Mesenchymal stem cell (in vitro differentiated cells and primary cell): ENCODE measurements around the gene TBC1D3I.
"Not testable (repeated sequence)": the region's sequence is repeated elsewhere in the genome, so short reads cannot be mapped to it uniquely, and the experiment has no call there.

Experiments
- DNase-seq: peaks from one replicate; pipeline ENCODE4 v3.0.0-alpha.2; 2013
- H2AFZ ChIP-seq: one replicate; pipeline ENCODE4 v1.6.1; 2013; ENCODE audit warnings: low read depth, mild to moderate bottlenecking, control low read depth, inconsistent platforms, low read length, moderate library complexity
- H2AK5ac ChIP-seq: 2 replicates; pipeline ENCODE4 v1.6.1; 2013; ENCODE audit warnings: low read length, moderate library complexity, mild to moderate bottlenecking, inconsistent platforms; ENCODE audit not compliant: severe bottlenecking
- H2BK120ac ChIP-seq: one replicate; pipeline ENCODE4 v1.6.1; 2013; ENCODE audit warnings: low read depth, mild to moderate bottlenecking, inconsistent platforms, low read length, moderate library complexity
- H2BK12ac ChIP-seq, 2 experiments: one replicate each; pipeline ENCODE4 v1.6.1; 2013; ENCODE audit warnings: inconsistent platforms in 2 of 2, low read length in 2 of 2, mild to moderate bottlenecking in 2 of 2, moderate library complexity in 2 of 2, control low read depth in 1 of 2
- H2BK15ac ChIP-seq: one replicate; pipeline ENCODE4 v1.6.1; 2013; ENCODE audit warnings: mild to moderate bottlenecking, low read depth, inconsistent platforms; ENCODE audit not compliant: poor library complexity, severe bottlenecking
- H2BK5ac ChIP-seq: 2 replicates; pipeline ENCODE4 v1.6.1; 2013; ENCODE audit warnings: low read depth, mild to moderate bottlenecking, low read length, control low read depth, inconsistent platforms; ENCODE audit not compliant: poor library complexity, severe bottlenecking
- H3K14ac ChIP-seq, 2 experiments: one replicate each; pipeline ENCODE4 v1.6.1; 2013; ENCODE audit warnings: inconsistent platforms in 2 of 2, low read length in 2 of 2, control low read depth in 1 of 2, mild to moderate bottlenecking in 1 of 2, moderate library complexity in 1 of 2
- H3K18ac ChIP-seq, 2 experiments: one replicate each; pipeline ENCODE4 v1.6.1; 2013; ENCODE audit warnings: inconsistent platforms in 2 of 2, low read length in 2 of 2, control low read depth in 1 of 2, low read depth in 1 of 2, mild to moderate bottlenecking in 1 of 2
- H3K23ac ChIP-seq, 2 experiments: one replicate each; pipeline ENCODE4 v1.6.1; 2013; ENCODE audit warnings: inconsistent platforms in 2 of 2, low read length in 2 of 2, mild to moderate bottlenecking in 2 of 2, moderate library complexity in 2 of 2, control low read depth in 1 of 2
- H3K27ac ChIP-seq: 2 replicates; pipeline ENCODE4 v1.5.1; 2013; ENCODE audit warnings: mild to moderate bottlenecking, moderate library complexity, low read length, control low read depth, inconsistent platforms; ENCODE audit not compliant: poor library complexity, severe bottlenecking
- H3K27me3 ChIP-seq, 2 experiments: 2 replicates each; pipeline versions ENCODE4 v1.6.1 to v1.7.0; 2013; ENCODE audit warnings: low read length in 2 of 2, mild to moderate bottlenecking in 2 of 2, moderate library complexity in 2 of 2, control low read depth in 1 of 2, inconsistent platforms in 1 of 2; ENCODE audit not compliant: control insufficient read depth in 1 of 2, insufficient read depth in 1 of 2
- H3K36me3 ChIP-seq, 2 experiments: 2 replicates each; pipeline versions ENCODE4 v1.6.1 to v1.7.0; 2013; ENCODE audit warnings: low read length in 2 of 2, control low read depth in 1 of 2, inconsistent platforms in 1 of 2, low read depth in 1 of 2, mild to moderate bottlenecking in 1 of 2; ENCODE audit not compliant: insufficient read depth in 2 of 2, control insufficient read depth in 1 of 2
- H3K4ac ChIP-seq, 2 experiments: one replicate each; pipeline ENCODE4 v1.6.1; 2013; ENCODE audit warnings: inconsistent platforms in 2 of 2, low read length in 2 of 2, mild to moderate bottlenecking in 2 of 2, moderate library complexity in 2 of 2, control low read depth in 1 of 2, low read depth in 1 of 2
- H3K4me1 ChIP-seq: 2 replicates; pipeline ENCODE4 v1.6.1; 2013; ENCODE audit warnings: low read depth, low read length, control low read depth; ENCODE audit not compliant: control insufficient read depth, insufficient read depth
- H3K4me2 ChIP-seq: 2 replicates; pipeline ENCODE4 v1.6.1; 2013; ENCODE audit warnings: low read length, mild to moderate bottlenecking, inconsistent platforms; ENCODE audit not compliant: poor library complexity, severe bottlenecking
- H3K4me3 ChIP-seq, 2 experiments: 2 replicates each; pipeline versions ENCODE4 v1.5.1 to v1.7.0; 2013; ENCODE audit warnings: low read length in 2 of 2, mild to moderate bottlenecking in 2 of 2, control low read depth in 1 of 2, low read depth in 1 of 2; ENCODE audit not compliant: insufficient read depth in 1 of 2
- H3K79me1 ChIP-seq: replicated peaks from 2 replicates; pipeline ENCODE4 v1.6.1; 2013; ENCODE audit warnings: mild to moderate bottlenecking, control low read depth, low read length, inconsistent platforms; ENCODE audit not compliant: poor library complexity, severe bottlenecking
- H3K9ac ChIP-seq: 2 replicates; pipeline ENCODE4 v1.7.0; 2013; ENCODE audit warnings: mild to moderate bottlenecking, low read length, moderate library complexity
- H3K9me3 ChIP-seq: 2 replicates; pipeline ENCODE4 v1.7.0; 2013; ENCODE audit warnings: mild to moderate bottlenecking, low read length; ENCODE audit not compliant: control insufficient read depth
- H4K8ac ChIP-seq: one replicate; pipeline ENCODE4 v1.6.1; 2013; ENCODE audit warnings: inconsistent platforms, mild to moderate bottlenecking, low read length, moderate library complexity
- H4K91ac ChIP-seq: one replicate; pipeline ENCODE4 v1.6.1; 2013; ENCODE audit warnings: mild to moderate bottlenecking, low read length, inconsistent platforms
- WGBS: methylation state at CpG from one replicate; pipeline ENCODE4 v1.1.7; 2013; ENCODE audit warnings: mixed read lengths; 5-methylcytosine and 5-hydroxymethylcytosine counted together

The TBC1D3I gene

DNA sequence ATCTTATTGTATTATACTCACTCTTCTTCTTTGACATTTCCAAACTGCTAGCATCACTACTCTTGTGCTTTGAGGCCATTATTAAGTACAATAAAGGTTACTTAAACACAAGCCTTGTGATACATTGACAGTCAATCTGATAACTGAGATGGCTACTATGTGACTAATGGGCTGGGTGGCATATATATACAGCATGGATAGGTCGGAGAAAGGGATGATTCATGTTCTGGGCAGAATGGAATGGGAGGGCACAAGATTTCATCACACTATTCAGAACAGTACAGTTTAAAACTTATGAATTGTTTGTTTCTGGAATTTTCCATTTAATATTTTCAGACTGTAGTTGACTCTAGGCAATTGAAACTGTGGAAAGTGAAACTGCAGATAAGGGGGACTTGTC, 18.9 kb upstream of the TBC1D3I start:
- not testable (repeated sequence) for H3K79me1 ChIP-seq, H3K9me3 ChIP-seq, H3K9ac ChIP-seq, H2BK12ac ChIP-seq, H2AFZ ChIP-seq, H2BK5ac ChIP-seq, H4K8ac ChIP-seq, H4K91ac ChIP-seq, H3K4ac ChIP-seq, H3K18ac ChIP-seq, H2BK120ac ChIP-seq, H3K27me3 ChIP-seq, H2BK15ac ChIP-seq, DNase-seq, H3K27ac ChIP-seq, H3K36me3 ChIP-seq, H3K23ac ChIP-seq, H3K14ac ChIP-seq, H3K4me1 ChIP-seq, H3K4me3 ChIP-seq, H3K4me2 ChIP-seq, H2AK5ac ChIP-seq
- WGBS = no CpG with 5 or more reads among the region's 1 CpG

DNA sequence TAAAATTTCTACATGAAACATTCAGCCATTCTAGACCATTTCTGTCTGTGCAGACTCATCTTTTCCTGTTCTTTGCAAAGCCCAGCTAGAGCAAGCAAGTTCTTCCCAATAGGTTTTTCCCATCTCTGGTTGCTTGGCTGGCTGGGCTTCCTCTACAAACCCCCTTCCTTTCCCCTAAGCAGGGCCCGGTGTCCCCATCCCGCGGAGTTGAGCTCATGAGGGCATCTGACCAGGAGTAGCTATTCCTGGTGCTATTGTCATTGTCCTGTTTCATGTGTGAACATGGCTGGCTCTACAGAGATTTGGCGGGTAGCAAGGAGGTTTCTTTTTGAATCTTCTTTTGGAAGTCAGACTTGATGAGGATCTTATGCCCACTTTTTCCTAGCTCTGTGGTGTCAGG, 22.3 kb downstream of the TBC1D3I start:
- WGBS = no CpG with 5 or more reads among the region's 4 CpGs
- H3K23ac ChIP-seq = not testable (repeated sequence)

DNA sequence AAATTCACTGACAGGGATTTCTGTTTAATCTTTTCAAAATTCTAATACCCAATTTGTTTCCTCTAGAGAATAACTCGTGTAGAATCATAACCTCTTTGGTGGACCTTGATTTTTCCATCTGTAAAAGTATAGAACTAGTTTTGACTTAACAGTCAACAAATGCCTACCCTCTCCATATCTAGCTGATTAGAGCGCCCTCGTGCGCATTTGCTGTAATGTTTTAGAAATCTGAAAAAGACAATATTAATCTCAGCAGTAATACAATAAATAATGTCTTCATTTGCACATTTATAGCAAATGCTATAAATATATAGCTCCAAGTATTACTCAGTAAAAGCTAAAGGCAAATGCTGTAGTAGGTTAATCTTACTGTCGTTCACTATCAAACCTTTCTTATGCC, 34.7 kb downstream of the TBC1D3I start:
- H3K79me1 ChIP-seq, H3K4ac ChIP-seq, H2BK5ac ChIP-seq, H2BK120ac ChIP-seq, H3K9me3 ChIP-seq, H2AK5ac ChIP-seq, H3K18ac ChIP-seq, H2BK12ac ChIP-seq, H4K8ac ChIP-seq, H2AFZ ChIP-seq, H3K4me1 ChIP-seq, H3K27ac ChIP-seq, H3K4me3 ChIP-seq, H3K36me3 ChIP-seq, H3K4me2 ChIP-seq, H2BK15ac ChIP-seq, H4K91ac ChIP-seq, H3K27me3 ChIP-seq, H3K9ac ChIP-seq, H3K23ac ChIP-seq, H3K14ac ChIP-seq, DNase-seq: not testable (repeated sequence)
- no CpG with 5 or more reads among the region's 5 CpGs for WGBS

More for the DNA sequence above, 22.3 kb downstream of the TBC1D3I start:
- not testable (repeated sequence) for H4K91ac ChIP-seq, H3K14ac ChIP-seq, H2BK5ac ChIP-seq, H3K27me3 ChIP-seq, DNase-seq, H2AFZ ChIP-seq, H3K36me3 ChIP-seq, H3K79me1 ChIP-seq, H4K8ac ChIP-seq, H3K27ac ChIP-seq, H3K18ac ChIP-seq, H2BK120ac ChIP-seq, H2BK12ac ChIP-seq, H3K4me1 ChIP-seq, H2BK15ac ChIP-seq, H2AK5ac ChIP-seq, H3K9me3 ChIP-seq, H3K4me3 ChIP-seq, H3K9ac ChIP-seq, H3K4ac ChIP-seq, H3K4me2 ChIP-seq

DNA sequence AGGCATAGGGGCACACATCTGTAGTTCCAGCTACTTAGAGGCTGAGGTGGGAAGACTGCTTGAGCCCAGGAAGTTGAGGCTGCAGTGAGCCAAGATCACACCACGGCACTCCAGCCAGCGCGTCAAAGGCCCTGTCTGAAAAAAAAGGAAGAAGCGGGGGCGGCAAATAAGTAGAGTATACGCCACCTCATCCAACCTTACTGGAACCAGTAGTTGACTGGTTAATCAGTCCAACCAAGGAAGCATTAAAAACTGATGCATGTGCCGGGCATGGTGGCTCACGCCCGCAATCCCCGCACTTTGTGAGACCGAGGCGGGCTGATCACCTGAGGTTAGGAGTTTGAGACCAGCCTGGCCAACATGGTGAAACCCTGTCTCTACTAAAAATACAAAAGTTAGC, 41.4 kb downstream of the TBC1D3I start:
- not testable (repeated sequence) for H3K9ac ChIP-seq, H3K27me3 ChIP-seq, H2BK120ac ChIP-seq, H3K23ac ChIP-seq, H3K79me1 ChIP-seq, H3K14ac ChIP-seq, H4K8ac ChIP-seq, H3K4me3 ChIP-seq, H3K27ac ChIP-seq, H3K18ac ChIP-seq, H3K4me2 ChIP-seq, H3K4me1 ChIP-seq, H2BK15ac ChIP-seq, H3K4ac ChIP-seq, H3K36me3 ChIP-seq, H2BK5ac ChIP-seq, H4K91ac ChIP-seq, H2AK5ac ChIP-seq, DNase-seq, H2AFZ ChIP-seq, H2BK12ac ChIP-seq, H3K9me3 ChIP-seq
- 96% methylated on average over 12 of the region's 12 CpGs for WGBS
